ENCODE results near the gene MYOZ2. TPM values are rescaled to one million over a fixed set of nuclear protein-coding genes. Genes with fewer than 3 reads are reported as not detected.
A peak's percentile ranks its signal among the peaks of the same experiment; 100 is the strongest.

MYOZ2 gene
- total RNA-seq, 4 donors from 2014 or later: 0.21 to 0.30 (median 0.22) TPM; not detected in 1

GRCh38 chr4:119116021-119116420 lies 19.6 kb upstream of the MYOZ2 start:
- Histone ChIP-seq H3K27ac (peak overlapping the region in 2 of 4 donors; percentile 61), H3K4me3 (no peak overlapping the region), H3K27me3 (no peaks in the 10 kb centered on the region), H3K9me3 (no peaks in the 10 kb centered on the region), H3K4me1 (peaks cover 0 to 54% (median 12%) of the 10 kb centered on the region in 4 donors), H3K36me3 (no peaks in the 10 kb centered on the region)
- WGBS, 2 donors: 56 to 59% methylated on average over 4 of the region's 4 CpGs
- DNase-seq (ENCODE audit: low spot score in 2 of 2): no peak
- TF ChIP-seq POLR2A (IDR thresholded peaks at IDR 0.05) (no peak), CTCF (IDR thresholded peaks at IDR 0.05) (no peak), EP300 (IDR thresholded peaks at IDR 0.05) (no peak)

GRCh38 chr4:119116925-119117900 lies 18.4 kb upstream of the MYOZ2 start:
- no peaks in the 10 kb centered on the region for H3K36me3 ChIP-seq
- H3K27ac ChIP-seq: peak overlapping the region in 2 of 4 donors; percentile 61
- TF ChIP-seq EP300 (IDR thresholded peaks at IDR 0.05) (peak in 1 of 2 donors; percentile 7), CTCF (IDR thresholded peaks at IDR 0.05) (no peak)
- H3K27me3 ChIP-seq: no peaks in the 10 kb centered on the region
- H3K4me1 ChIP-seq: peaks cover 0 to 54% (median 12%) of the 10 kb centered on the region in 4 donors
- DNase-seq (ENCODE audit: low spot score in 2 of 2): no peak
- H3K4me3 ChIP-seq: no peak overlapping the region
- no peaks in the 10 kb centered on the region for H3K9me3 ChIP-seq
- 32 to 34% methylated on average over 3 of the region's 3 CpGs for WGBS, 2 donors

GRCh38 chr4:119118397-119118796 lies 17.2 kb upstream of the MYOZ2 start:
- Histone ChIP-seq H3K9me3 (no peaks in the 10 kb centered on the region), H3K4me1 (peaks cover 0 to 44% (median 10%) of the 10 kb centered on the region in 4 donors), H3K4me3 (no peak overlapping the region), H3K27me3 (no peaks in the 10 kb centered on the region), H3K27ac (no peak overlapping the region), H3K36me3 (no peaks in the 10 kb centered on the region)
- 42 to 52% methylated on average over 2 of the region's 2 CpGs for WGBS, 2 donors
- DNase-seq (ENCODE audit: low spot score in 2 of 2): no peak
- TF ChIP-seq POLR2A (IDR thresholded peaks at IDR 0.05) (no peak), CTCF (IDR thresholded peaks at IDR 0.05) (no peak), EP300 (IDR thresholded peaks at IDR 0.05) (peak; percentile 62 to 78)

- Histone ChIP-seq H3K9me3 (no peaks in the 10 kb centered on the region), H3K4me3 (no peak overlapping the region), H3K4me1 (peaks cover 0 to 18% (median 0%) of the 10 kb centered on the region in 4 donors), H3K27me3 (no peaks in the 10 kb centered on the region), H3K36me3 (no peaks in the 10 kb centered on the region), H3K27ac (no peak overlapping the region)
- no peak for DNase-seq (ENCODE audit: low spot score in 2 of 2)
- TF ChIP-seq CTCF (IDR thresholded peaks at IDR 0.05): no peak
- TF ChIP-seq EP300 (IDR thresholded peaks at IDR 0.05): no peak
- no peak for TF ChIP-seq POLR2A (IDR thresholded peaks at IDR 0.05)
These were observed 11.3 kb upstream of the MYOZ2 start for GRCh38 chr4:119124352-119124751.

GRCh38 chr4:119125931-119126330 lies 9.7 kb upstream of the MYOZ2 start:
- no peak overlapping the region for H3K27ac ChIP-seq
- H3K36me3 ChIP-seq: no peaks in the 10 kb centered on the region
- peaks cover 0 to 14% (median 0%) of the 10 kb centered on the region in 4 donors for H3K4me1 ChIP-seq
- H3K9me3 ChIP-seq: no peaks in the 10 kb centered on the region
- DNase-seq (ENCODE audit: low spot score in 2 of 2): no peak
- TF ChIP-seq POLR2A (IDR thresholded peaks at IDR 0.05) (no peak), EP300 (IDR thresholded peaks at IDR 0.05) (no peak), CTCF (IDR thresholded peaks at IDR 0.05) (no peak)
- H3K27me3 ChIP-seq: no peaks in the 10 kb centered on the region
- H3K4me3 ChIP-seq: no peak overlapping the region

Measured in tibial nerve (tissue), 4 donors.